Coronary artery (tissue), 2 donors: ENCODE measurements around the gene SYT1.
"Not testable (repeated sequence)": the region's sequence is repeated elsewhere in the genome, so short reads cannot be mapped to it uniquely, and the experiment has no call there.

Experiments
- DNase-seq: peaks from one replicate; pipeline ENCODE4 v3.0.0-alpha.2; 2017; ENCODE audit warnings: low spot score
- H3K27ac ChIP-seq, 2 donors: fragments of 200-600 bp; sonication (generic); one replicate each; pipeline ENCODE4 v1.5.1; 2016 to 2019
- H3K4me3 ChIP-seq: fragments of 200-600 bp; sonication (generic); 2 replicates; pipeline ENCODE4 v1.5.1; 2016; ENCODE audit warnings: mild to moderate bottlenecking, moderate library complexity
- TF ChIP-seq, protein P1 (sequence below): fragments of 200-600 bp; sonication (generic); IDR thresholded peaks from one replicate; pipeline ENCODE4 v1.5.1; 2019; ENCODE audit warnings: antibody characterized with exemption

Gene SYT1

DNA sequence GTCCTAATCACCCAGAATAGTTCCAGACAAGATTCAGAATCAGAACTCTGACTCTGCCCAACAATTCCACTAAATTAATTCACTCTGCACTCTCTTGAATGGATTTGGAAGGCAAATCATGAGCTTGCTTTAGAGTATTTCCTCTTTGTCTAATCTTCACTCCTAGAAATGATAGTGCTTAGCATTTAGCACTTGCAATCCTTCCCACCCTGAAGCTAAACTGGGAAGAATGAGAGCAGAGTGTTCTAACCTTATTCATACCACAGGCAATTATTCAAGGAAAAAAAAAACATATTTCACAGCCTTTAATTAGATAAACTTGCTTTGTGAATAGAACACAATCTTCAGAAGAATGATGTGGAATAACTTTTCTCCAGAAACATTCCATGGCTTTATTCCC lies 561.5 kb downstream of the SYT1 start:
- TF ChIP-seq, protein P1, sequence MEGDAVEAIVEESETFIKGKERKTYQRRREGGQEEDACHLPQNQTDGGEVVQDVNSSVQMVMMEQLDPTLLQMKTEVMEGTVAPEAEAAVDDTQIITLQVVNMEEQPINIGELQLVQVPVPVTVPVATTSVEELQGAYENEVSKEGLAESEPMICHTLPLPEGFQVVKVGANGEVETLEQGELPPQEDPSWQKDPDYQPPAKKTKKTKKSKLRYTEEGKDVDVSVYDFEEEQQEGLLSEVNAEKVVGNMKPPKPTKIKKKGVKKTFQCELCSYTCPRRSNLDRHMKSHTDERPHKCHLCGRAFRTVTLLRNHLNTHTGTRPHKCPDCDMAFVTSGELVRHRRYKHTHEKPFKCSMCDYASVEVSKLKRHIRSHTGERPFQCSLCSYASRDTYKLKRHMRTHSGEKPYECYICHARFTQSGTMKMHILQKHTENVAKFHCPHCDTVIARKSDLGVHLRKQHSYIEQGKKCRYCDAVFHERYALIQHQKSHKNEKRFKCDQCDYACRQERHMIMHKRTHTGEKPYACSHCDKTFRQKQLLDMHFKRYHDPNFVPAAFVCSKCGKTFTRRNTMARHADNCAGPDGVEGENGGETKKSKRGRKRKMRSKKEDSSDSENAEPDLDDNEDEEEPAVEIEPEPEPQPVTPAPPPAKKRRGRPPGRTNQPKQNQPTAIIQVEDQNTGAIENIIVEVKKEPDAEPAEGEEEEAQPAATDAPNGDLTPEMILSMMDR: no peak
- DNase-seq: no peak
- Histone ChIP-seq H3K4me3 (no peak overlapping the region), H3K27ac (no peak overlapping the region)

DNA sequence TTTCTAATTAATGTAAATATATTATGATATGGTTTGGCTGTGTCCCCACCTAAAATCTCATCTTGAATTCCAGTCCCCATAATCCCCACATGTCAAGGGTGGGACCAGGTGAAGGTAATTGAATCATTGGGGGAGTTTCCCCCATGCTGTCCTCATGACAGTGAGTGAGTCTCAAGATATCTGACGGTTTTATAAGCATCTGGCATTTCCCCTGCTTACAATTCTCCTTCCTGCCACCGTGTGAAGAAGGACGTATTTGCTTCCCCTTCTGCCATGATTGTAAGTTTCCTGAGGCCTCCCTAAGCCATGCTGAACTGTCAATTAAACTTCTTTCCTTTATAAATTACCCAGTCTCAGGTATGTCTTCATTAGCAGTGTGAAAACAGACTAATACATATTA lies 562.2 kb downstream of the SYT1 start:
- not testable (repeated sequence) for H3K27ac ChIP-seq, H3K4me3 ChIP-seq, DNase-seq

DNA sequence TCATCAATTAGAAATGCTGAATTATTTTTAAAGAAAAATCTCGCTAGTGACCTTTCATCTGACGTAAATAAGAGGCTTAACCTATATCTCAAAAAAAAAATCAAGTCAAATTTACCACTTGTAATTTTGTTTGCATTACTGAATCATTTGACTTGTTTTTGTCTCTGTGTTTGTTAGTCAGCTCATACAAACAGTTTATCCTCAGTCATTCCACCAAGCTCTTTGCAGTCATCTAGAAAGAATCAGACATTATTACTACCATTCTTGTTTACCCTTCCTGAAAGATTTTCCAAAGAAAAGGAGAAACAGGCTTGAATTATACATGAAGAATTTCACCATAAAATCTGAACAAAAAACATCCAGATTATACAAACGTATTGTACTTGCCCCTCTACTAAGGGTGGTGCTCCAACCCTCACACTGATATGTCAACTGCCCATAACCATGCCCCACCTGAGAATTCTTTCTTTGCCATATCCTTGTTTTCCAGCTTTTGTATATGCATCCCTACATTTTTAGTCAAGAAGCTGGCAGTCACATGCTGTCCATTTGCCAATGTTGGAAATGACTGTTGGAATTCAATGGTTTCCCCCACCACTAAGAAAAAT lies 569.0 kb downstream of the SYT1 start:
- TF ChIP-seq, protein P1: no peak
- DNase-seq: no peak
- H3K27ac ChIP-seq: no peak overlapping the region
- no peak overlapping the region for H3K4me3 ChIP-seq

DNA sequence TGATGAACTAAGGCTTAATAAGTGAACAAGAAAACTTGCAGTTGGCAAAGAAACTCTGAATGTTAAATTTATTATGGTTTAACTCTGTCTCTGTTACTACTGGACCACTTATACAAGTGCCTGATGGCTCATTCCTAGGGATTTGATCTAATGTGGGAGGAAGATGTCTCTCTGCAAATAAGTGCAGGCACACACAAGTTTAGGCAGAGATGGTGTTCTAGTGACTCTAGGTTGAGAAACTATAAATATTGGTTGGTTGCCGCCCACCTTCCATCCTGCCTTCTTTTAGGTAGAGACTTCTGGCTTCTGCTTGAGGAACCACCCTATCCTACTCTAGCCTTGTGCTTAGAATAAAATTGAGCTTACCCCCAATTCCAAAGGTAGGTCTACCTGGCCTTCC lies 570.0 kb downstream of the SYT1 start:
- Histone ChIP-seq H3K27ac (no peak overlapping the region), H3K4me3 (no peak overlapping the region)
- no peak for DNase-seq
- TF ChIP-seq, protein P1: no peak

DNA sequence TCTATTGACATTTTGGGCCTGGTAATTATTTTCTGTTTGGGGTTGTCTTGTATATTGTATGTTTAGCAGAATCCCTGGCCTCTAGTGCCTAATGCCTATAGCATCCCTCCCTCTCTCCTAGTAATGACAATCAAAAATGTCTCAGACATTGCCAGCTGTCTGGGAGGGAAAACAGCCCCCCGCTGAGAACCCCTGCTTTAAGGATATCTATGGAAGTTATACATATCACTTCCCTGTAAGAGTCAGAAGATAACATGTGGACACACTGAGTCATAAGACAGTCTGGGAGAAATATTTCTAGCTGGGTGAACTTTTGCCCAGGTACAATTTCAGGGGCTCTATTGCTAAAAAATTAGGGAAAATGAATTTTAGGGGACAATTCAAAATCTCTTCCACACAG lies 571.2 kb downstream of the SYT1 start:
- no peak overlapping the region for H3K4me3 ChIP-seq
- H3K27ac ChIP-seq: no peak overlapping the region
- TF ChIP-seq, protein P1: no peak
- DNase-seq: no peak

DNA sequence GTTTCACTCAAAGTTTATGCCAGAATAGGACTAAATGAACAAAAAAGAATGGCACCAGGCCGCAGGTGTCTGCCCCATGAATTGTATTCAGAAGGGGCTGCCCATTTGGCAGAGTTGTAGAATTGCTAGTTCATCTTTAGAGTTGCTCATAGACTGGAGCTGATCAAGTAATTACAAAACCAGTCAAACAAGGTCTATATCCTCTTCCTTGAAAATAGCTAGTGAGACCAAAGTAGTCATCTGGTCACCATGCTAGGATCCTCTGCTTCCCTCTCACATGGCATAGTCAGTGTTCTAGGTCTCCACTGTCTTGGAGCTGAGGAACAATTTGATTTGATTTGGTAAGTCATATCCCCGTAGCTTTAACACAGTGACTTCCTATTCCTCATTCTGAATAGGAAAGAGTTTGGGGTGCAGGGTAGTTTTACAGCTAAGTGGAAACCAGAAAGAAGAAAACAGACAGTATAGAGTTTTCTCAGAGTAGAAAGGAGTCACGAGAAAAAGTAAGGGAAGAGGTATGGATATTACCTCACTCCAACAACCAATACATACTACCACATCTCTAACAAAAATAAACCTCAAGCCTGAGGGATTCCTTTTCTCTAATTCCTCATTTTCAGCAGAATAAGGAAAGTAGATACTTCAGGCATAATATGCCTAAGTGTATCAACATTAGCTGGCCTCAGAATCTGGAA lies 574.1 kb downstream of the SYT1 start:
- TF ChIP-seq, protein P1: no peak
- Histone ChIP-seq H3K4me3 (no peak overlapping the region), H3K27ac (no peak overlapping the region)
- no peak for DNase-seq

DNA sequence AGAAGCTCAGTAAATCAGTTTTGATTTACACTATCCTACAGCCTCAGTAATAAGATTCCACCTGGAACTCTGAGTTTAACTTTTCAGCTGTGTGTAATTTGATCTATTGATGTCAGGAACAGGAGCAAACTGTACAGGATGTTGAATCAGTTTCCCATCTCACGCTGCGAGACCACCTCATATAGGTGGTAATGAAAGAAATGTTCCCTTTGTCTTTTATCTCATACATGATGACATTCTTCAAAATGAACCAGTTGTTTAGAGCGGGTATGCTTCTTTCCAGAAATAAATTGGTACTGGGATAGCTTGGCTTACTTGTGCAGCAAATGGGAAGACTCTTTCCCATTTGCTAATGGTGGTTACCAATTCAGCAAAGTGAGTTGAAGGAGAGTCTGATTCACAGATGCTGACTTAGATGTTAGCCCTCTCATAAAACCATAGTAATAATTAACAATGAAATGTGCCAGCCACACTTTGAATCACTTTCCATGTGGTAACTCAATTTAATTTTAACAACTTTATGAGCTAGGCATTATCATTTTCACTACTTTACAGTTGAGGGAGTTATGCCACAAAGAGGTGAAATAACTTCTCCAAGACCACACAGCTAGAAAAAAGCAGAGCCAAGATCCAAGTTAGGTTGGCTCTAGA lies 574.7 kb downstream of the SYT1 start:
- TF ChIP-seq, protein P1: no peak
- no peak overlapping the region for H3K27ac ChIP-seq
- no peak overlapping the region for H3K4me3 ChIP-seq
- no peak for DNase-seq
